ENCODE measurements around the gene MED29.

- TF ChIP-seq, protein P1, sequence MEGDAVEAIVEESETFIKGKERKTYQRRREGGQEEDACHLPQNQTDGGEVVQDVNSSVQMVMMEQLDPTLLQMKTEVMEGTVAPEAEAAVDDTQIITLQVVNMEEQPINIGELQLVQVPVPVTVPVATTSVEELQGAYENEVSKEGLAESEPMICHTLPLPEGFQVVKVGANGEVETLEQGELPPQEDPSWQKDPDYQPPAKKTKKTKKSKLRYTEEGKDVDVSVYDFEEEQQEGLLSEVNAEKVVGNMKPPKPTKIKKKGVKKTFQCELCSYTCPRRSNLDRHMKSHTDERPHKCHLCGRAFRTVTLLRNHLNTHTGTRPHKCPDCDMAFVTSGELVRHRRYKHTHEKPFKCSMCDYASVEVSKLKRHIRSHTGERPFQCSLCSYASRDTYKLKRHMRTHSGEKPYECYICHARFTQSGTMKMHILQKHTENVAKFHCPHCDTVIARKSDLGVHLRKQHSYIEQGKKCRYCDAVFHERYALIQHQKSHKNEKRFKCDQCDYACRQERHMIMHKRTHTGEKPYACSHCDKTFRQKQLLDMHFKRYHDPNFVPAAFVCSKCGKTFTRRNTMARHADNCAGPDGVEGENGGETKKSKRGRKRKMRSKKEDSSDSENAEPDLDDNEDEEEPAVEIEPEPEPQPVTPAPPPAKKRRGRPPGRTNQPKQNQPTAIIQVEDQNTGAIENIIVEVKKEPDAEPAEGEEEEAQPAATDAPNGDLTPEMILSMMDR (IDR thresholded peaks at IDR 0.05), result no peak
- TF ChIP-seq POLR2A (IDR thresholded peaks at IDR 0.05), result peak in 1 of 2 donors; percentile 1
These were observed 19.6 kb downstream of the MED29 start for GRCh38 chr19:39410831-39411080.

Data from adrenal gland (tissue), 5 donors.